Heart left ventricle (tissue), 16 donors: ENCODE data around the gene UBE2R2. TPM values are rescaled to one million over a fixed set of nuclear protein-coding genes. Genes with fewer than 3 reads are reported as not detected.

ENCODE experiments used
- ATAC-seq, 4 donors: fragments of 200-7000 bp; cut with Tn5 transposase; one replicate each; pipeline ENCODE4 v1.9.1; 2020 to 2022; ENCODE audit warnings: moderate library complexity in 4 of 4, mild to moderate bottlenecking in 3 of 4, moderate number of reproducible peaks in 1 of 4
- DNase-seq, 5 donors: peaks; one replicate each; pipeline ENCODE4 v3.0.0-alpha.2; 2020
- H3K27ac ChIP-seq, 12 donors: fragments of 200-600 bp; sonication (generic) in 4 of 12; one replicate each; pipeline versions ENCODE4 v1.5.0 to v1.8.0; 2016 to 2022; ENCODE audit warnings: mild to moderate bottlenecking in 2 of 12
- H3K27me3 ChIP-seq, 9 donors: fragments of 200-600 bp; sonication (generic) in 2 of 9; one replicate each; pipeline versions ENCODE4 v1.5.1 to v1.8.0; 2016 to 2022; ENCODE audit warnings: mild to moderate bottlenecking in 3 of 9
- H3K36me3 ChIP-seq, 9 donors: fragments of 200-600 bp; sonication (generic) in 2 of 9; one replicate each; pipeline versions ENCODE4 v1.5.0 to v1.8.0; 2018 to 2022; ENCODE audit warnings: mild to moderate bottlenecking in 2 of 9
- H3K4me1 ChIP-seq, 12 donors: fragments of 200-600 bp; sonication (generic) in 4 of 12; one replicate each; pipeline versions ENCODE4 v1.5.0 to v1.8.0; 2016 to 2022; ENCODE audit warnings: mild to moderate bottlenecking in 3 of 12
- H3K4me3 ChIP-seq, 12 donors: fragments of 200-600 bp; sonication (generic) in 4 of 12; one replicate each; pipeline versions ENCODE4 v1.5.0 to v1.8.0; 2017 to 2022; ENCODE audit warnings: mild to moderate bottlenecking in 9 of 12, moderate library complexity in 4 of 12
- H3K9me3 ChIP-seq, 12 donors: fragments of 200-600 bp; sonication (generic) in 4 of 12; one replicate each; pipeline versions ENCODE4 v1.5.0 to v1.8.0; 2016 to 2022; ENCODE audit warnings: mild to moderate bottlenecking in 1 of 12
- POLR2A ChIP-seq, 2 donors: fragments of 450-650 bp; IDR thresholded peaks; one replicate each; pipeline ENCODE4 v1.6.1; 2017; ENCODE audit warnings: antibody characterized with exemption in 2 of 2, mild to moderate bottlenecking in 2 of 2, moderate library complexity in 2 of 2
- WGBS, 4 donors: extraction: QIAGEN DNeasy Blood & Tissue Kit in 2 of 4; methylation state at CpG; one replicate each; pipeline versions ENCODE4 v1.1.5 to v1.1.7; 2013 to 2018; 5-methylcytosine and 5-hydroxymethylcytosine counted together
- intact Hi-C, 10 donors: fragments of 100-400 bp; cut with DNase I; formaldehyde crosslinking; loops; one replicate each; pipeline versions ENCODE4 v1.11.1 to v1.14.2; 2022
- polyA plus RNA-seq, 2 donors: library from polyadenylated mRNA; stranded (reverse); fragments of 200-250 nt; gene quantifications; one replicate each; pipeline ENCODE4 v1.2.3, GENCODE V29; 2013
- total RNA-seq, 9 donors: library from RNA; depleted of rRNA in 2 of 9; stranded (reverse); fragments of >200 nt in 2 of 9; fragmentation: NEBNext Ultra II Directional in 3 of 9; extraction: Animal tissue kit (Norgen Biotek cat#: 25700) in 3 of 9; gene quantifications; one replicate each; pipeline versions ENCODE4 v1.1.0 to v1.2.4, GENCODE V29; 2016 to 2023
- TF ChIP-seq, protein P1 (sequence below), 12 donors: fragments of 200-600 bp; sonication (generic) in 4 of 12; IDR thresholded peaks; one replicate each; pipeline versions ENCODE4 v1.5.0 to v1.8.0; 2018 to 2022; ENCODE audit warnings: antibody characterized with exemption in 12 of 12, mild to moderate bottlenecking in 5 of 12
- donor health status: ischemic (EF 13 %, LVEDD 7.1; RV severe dilation, severe dysfunction).
- donor health status: healthy with polysubstance abuse.
- donor health status: DM: no; HTN: yes; CAD: no.
- donor health status: DM: no; HTN: no; CAD: no.
- donor health status: ischemic (EF 25% LVEDD 6.9; RV normal size, moderate dysfunction).
- donor health status: ischemic (EF 25% LVEDD 5.7; RV mildly dilated, moderate dysfunction).
- donor health status: healthy.
- donor health status: DM: yes; HTN: yes; CAD: no.
- donor health status: ischemic (EF 35%, LVEDD 5.7; RV mildly dilated, moderate dysfunction).
- donor health status: nonischemic (EF 11% LVEDD 7.7; RV severe dilation, severe dysfunction).
- donor health status: DM: yes; HTN: yes; CAD: no.
- donor health status: PGD.
- donor health status: ischemic (EF 29% LVEDD 5.4; RV normal size, mild dysfunction).
- donor health status: nonischemic (EF 23%, LVEDD 6.1; RV moderate dilation, normal function).

Gene UBE2R2
- total and polyA plus RNA-seq, 11 donors = 18.6 to 45.7 (median 39.5) TPM

DNA sequence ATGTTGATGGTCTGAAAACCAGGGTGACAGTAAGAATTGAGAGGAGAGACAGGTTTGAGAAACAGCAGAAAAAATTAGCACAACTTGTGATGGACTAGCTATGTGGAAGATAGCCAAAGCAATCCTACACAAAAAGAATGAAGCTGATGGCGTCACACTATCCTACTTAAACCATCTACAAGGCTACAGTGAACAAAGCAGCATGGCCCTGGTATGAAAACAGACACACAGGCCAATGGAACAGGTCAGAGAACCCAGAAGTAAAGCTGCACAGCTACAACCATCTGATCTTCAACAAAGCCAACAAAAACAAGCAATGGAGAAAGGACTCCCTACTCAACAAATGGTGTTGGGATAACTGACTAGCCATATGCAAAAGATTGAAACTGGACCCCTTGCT is 7.5 kb upstream of the UBE2R2 start:
- Histone ChIP-seq H3K27me3 (no peaks in the 10 kb centered on the region), H3K27ac (no peak overlapping the region), H3K9me3 (no peaks in the 10 kb centered on the region), H3K4me1 (peaks cover 6 to 12% (median 10%) of the 10 kb centered on the region in 12 donors), H3K36me3 (no peaks in the 10 kb centered on the region), H3K4me3 (no peak overlapping the region)
- intact Hi-C loops = no loop called here
- no peak for TF ChIP-seq POLR2A (IDR thresholded peaks at IDR 0.05)
- TF ChIP-seq, protein P1, sequence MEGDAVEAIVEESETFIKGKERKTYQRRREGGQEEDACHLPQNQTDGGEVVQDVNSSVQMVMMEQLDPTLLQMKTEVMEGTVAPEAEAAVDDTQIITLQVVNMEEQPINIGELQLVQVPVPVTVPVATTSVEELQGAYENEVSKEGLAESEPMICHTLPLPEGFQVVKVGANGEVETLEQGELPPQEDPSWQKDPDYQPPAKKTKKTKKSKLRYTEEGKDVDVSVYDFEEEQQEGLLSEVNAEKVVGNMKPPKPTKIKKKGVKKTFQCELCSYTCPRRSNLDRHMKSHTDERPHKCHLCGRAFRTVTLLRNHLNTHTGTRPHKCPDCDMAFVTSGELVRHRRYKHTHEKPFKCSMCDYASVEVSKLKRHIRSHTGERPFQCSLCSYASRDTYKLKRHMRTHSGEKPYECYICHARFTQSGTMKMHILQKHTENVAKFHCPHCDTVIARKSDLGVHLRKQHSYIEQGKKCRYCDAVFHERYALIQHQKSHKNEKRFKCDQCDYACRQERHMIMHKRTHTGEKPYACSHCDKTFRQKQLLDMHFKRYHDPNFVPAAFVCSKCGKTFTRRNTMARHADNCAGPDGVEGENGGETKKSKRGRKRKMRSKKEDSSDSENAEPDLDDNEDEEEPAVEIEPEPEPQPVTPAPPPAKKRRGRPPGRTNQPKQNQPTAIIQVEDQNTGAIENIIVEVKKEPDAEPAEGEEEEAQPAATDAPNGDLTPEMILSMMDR (IDR thresholded peaks at IDR 0.05) = no peak
- 85 to 97% (median 97%) methylated on average over 1 of the region's 1 CpG for WGBS, 4 donors
- DNase-seq (no peak), ATAC-seq (no peak)

DNA sequence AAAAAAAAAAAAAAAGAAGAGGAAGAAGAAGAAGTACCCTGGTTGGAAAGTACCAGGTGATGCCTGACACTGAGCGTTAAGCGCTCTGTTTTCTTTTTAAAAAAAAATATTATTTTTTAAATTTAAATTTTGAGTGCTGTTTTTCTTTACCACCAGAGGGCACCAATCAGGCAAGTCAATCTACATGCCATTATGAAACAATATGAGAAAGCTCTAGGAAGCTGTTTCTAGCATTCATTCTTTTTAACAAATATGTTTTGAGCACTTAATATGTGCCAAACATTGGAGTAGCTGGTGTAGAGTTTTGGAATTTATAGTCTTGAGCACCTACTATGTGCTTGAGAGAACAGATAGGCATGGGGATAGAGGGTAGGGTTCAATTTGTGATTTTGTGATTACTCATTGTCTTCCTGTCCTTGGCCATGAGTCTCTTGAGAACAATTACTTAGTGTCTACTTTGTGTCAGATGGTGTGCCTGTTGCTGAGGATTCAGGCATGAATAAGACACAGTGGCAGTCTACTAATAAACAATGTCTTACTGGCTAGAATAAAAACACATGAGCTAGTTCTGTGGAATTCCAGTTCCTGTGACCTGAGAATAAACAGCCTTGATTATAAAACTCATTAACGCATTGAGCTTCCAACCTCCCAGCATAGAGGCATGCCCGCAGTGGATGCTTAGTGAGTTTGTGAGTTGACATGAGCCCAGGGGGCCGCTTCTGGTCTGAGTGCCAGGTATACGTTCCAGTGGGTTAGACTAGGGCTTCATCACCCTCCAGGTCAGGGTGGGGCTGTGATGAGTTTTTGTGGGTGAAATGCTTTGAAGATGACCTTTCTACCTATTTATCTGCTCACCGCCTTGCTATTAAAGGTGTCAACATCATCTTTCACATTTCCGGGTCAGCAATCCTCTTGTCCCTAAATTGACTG is 3.0 kb upstream of the UBE2R2 start:
- ATAC-seq (no peak), DNase-seq (no peak)
- H3K9me3 ChIP-seq = no peaks in the 10 kb centered on the region
- peaks cover 6 to 34% (median 26%) of the 10 kb centered on the region in 12 donors for H3K4me1 ChIP-seq
- no peak overlapping the region for H3K4me3 ChIP-seq
- TF ChIP-seq, protein P1 (IDR thresholded peaks at IDR 0.05) = peak; percentile 64 to 90 (median 76)
- TF ChIP-seq POLR2A (IDR thresholded peaks at IDR 0.05) = no peak
- intact Hi-C loops = loop anchor here in 9 of 10 donors (1.0 to 10.0 kb wide), 10 partner anchors 37 to 441 kb away; partner anchors contain the start of gene UBAP2 (in 2 of the 9)
- peak overlapping the region in 9 of 12 donors; percentile 4 to 99 (median 57) for H3K27ac ChIP-seq
- no peaks in the 10 kb centered on the region for H3K27me3 ChIP-seq
- no peaks in the 10 kb centered on the region for H3K36me3 ChIP-seq
- 57 to 69% (median 64%) methylated on average over 8 of the region's 8 CpGs for WGBS, 4 donors

DNA sequence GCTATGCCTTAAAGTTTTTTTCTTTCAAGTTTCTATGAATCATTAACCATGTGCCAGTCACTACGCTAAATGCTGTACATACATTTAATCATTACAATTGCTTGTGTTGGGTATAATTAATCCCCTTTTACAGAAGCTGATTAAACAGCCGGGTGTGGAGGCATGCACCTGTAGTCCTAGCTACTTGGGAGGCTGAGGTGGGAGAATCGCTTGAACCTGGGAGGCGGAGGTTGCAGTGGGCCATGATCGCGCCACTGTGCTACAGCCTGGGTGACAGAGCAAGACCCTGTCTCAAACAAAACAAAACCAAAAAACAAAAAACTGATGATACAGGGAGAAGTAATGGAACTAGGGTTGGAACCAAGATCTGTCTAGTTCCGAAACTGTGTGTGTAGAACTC is 1.2 kb upstream of the UBE2R2 start:
- H3K4me1 ChIP-seq = peaks cover 9 to 52% (median 42%) of the 10 kb centered on the region in 12 donors
- intact Hi-C loops = loop anchor here in 9 of 10 donors (1.0 to 10.0 kb wide), 12 partner anchors 35 to 439 kb away; partner anchors contain the start of gene UBAP2 (in 3 of the 9)

More for the DNA sequence above, 1.2 kb upstream of the UBE2R2 start:
- peak overlapping the region; percentile 96 to 100 (median 99) for H3K27ac ChIP-seq
- H3K27me3 ChIP-seq = no peaks in the 10 kb centered on the region
- no peak for ATAC-seq
- DNase-seq = no peak
- H3K9me3 ChIP-seq = no peaks in the 10 kb centered on the region
- WGBS, 4 donors = 95 to 98% (median 97%) methylated on average over 7 of the region's 7 CpGs
- TF ChIP-seq, protein P1 (IDR thresholded peaks at IDR 0.05) = no peak
- TF ChIP-seq POLR2A (IDR thresholded peaks at IDR 0.05) = no peak
- H3K4me3 ChIP-seq = peak overlapping the region in 1 of 12 donors; percentile 91
- H3K36me3 ChIP-seq = no peaks in the 10 kb centered on the region
